ENCODE data around the gene ATP2C2. TPM values are rescaled to one million over a fixed set of nuclear protein-coding genes. Genes with fewer than 3 reads are reported as not detected.

The ATP2C2 gene
- total RNA-seq, 1 experiment from 2014 or later, result 4.3 TPM

DNA sequence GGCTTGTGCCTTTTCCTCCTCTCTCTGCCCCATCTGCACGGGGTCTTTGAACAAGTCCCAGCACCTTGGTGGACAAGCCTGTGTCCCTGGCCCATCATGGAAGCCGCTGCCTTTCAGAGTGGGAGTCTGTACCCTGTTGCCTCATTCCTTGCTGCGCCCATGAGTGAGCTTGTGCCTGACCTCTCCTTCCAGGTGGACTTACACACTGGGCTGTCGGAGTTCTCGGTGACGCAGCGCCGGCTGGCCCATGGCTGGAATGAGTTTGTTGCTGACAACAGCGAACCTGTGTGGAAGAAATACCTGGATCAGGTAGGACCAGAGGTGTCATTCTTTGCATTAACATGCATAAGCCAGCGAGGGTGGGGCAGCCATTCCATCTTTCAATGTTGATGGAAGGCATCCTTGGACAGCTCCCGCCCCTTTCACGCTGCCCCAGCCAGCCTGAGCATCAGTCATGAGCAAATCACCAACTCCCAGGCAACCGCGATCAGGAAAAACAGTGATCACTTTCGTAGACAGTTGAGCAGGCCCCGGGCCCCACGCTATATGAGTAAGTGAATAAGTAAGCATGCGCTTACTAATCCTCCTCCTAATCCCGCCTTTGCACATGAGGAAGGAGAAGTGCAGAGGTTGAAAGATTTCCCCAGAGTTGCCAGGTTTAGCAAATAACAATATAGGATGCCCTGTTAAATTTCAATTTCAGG is 36.8 kb downstream of the ATP2C2 start:
- Mint-ChIP-seq H3K27ac (no peak overlapping the region), H3K9me3 (peaks cover under 1% of the 10 kb centered on the region), H3K36me3 (no peaks in the 10 kb centered on the region), H3K27me3 (ENCODE audit: low read depth) (no peaks in the 10 kb centered on the region), H3K4me1 (no peaks in the 10 kb centered on the region), H3K4me3 (no peak overlapping the region)
- CTCF ChIA-PET, result no interaction called here
- DNase-seq (ENCODE audit: low spot score) (no peak), ATAC-seq (no peak)
- TF ChIP-seq ZNF138 (CRISPR knock-in tag; conservative IDR thresholded peaks at IDR 0.05), result no peak
- TF ChIP-seq, protein P1, sequence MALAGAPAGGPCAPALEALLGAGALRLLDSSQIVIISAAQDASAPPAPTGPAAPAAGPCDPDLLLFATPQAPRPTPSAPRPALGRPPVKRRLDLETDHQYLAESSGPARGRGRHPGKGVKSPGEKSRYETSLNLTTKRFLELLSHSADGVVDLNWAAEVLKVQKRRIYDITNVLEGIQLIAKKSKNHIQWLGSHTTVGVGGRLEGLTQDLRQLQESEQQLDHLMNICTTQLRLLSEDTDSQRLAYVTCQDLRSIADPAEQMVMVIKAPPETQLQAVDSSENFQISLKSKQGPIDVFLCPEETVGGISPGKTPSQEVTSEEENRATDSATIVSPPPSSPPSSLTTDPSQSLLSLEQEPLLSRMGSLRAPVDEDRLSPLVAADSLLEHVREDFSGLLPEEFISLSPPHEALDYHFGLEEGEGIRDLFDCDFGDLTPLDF (CRISPR knock-in tag; IDR thresholded peaks at IDR 0.05), result no peak
- TF ChIP-seq, protein P2, sequence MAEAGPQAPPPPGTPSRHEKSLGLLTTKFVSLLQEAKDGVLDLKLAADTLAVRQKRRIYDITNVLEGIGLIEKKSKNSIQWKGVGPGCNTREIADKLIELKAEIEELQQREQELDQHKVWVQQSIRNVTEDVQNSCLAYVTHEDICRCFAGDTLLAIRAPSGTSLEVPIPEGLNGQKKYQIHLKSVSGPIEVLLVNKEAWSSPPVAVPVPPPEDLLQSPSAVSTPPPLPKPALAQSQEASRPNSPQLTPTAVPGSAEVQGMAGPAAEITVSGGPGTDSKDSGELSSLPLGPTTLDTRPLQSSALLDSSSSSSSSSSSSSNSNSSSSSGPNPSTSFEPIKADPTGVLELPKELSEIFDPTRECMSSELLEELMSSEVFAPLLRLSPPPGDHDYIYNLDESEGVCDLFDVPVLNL (CRISPR knock-in tag; IDR thresholded peaks at IDR 0.05; ENCODE audit: borderline replicate concordance, low read depth), result no peak
- TF ChIP-seq, protein P3, sequence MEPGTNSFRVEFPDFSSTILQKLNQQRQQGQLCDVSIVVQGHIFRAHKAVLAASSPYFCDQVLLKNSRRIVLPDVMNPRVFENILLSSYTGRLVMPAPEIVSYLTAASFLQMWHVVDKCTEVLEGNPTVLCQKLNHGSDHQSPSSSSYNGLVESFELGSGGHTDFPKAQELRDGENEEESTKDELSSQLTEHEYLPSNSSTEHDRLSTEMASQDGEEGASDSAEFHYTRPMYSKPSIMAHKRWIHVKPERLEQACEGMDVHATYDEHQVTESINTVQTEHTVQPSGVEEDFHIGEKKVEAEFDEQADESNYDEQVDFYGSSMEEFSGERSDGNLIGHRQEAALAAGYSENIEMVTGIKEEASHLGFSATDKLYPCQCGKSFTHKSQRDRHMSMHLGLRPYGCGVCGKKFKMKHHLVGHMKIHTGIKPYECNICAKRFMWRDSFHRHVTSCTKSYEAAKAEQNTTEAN (CRISPR knock-in tag; IDR thresholded peaks at IDR 0.05), result no peak
- TF ChIP-seq TCF7 (CRISPR knock-in tag; IDR thresholded peaks at IDR 0.05; ENCODE audit: low read depth), result no peak
- no peak for TF ChIP-seq CREB1 (CRISPR knock-in tag; IDR thresholded peaks at IDR 0.05)
- no peak for TF ChIP-seq TP53 (CRISPR knock-in tag; IDR thresholded peaks at IDR 0.05)
- no peak for TF ChIP-seq ELF4 (CRISPR knock-in tag; IDR thresholded peaks at IDR 0.05; ENCODE audit: low read depth)
- no peak for TF ChIP-seq EMX1 (CRISPR knock-in tag; IDR thresholded peaks at IDR 0.05)
- TF ChIP-seq NFATC4 (CRISPR knock-in tag; IDR thresholded peaks at IDR 0.05), result no peak
- TF ChIP-seq CTCF (IDR thresholded peaks at IDR 0.05), result no peak
- no peak for TF ChIP-seq IRF1 (CRISPR knock-in tag; IDR thresholded peaks at IDR 0.05)
- no peak for TF ChIP-seq ESRRA (CRISPR knock-in tag; IDR thresholded peaks at IDR 0.05; ENCODE audit: borderline replicate concordance)
- no peak for TF ChIP-seq TEAD4 (CRISPR knock-in tag; IDR thresholded peaks at IDR 0.05)
- TF ChIP-seq IRF2 (CRISPR knock-in tag; IDR thresholded peaks at IDR 0.05; ENCODE audit: borderline replicate concordance, low read depth), result no peak
- POLR2A ChIA-PET, result no interaction called here

GRCh38 chr16:84406006-84406963 is 37.9 kb downstream of the ATP2C2 start:
- POLR2A ChIA-PET, result no interaction called here
- Mint-ChIP-seq H3K4me1 (no peaks in the 10 kb centered on the region), H3K27ac (no peak overlapping the region), H3K4me3 (no peak overlapping the region), H3K36me3 (no peaks in the 10 kb centered on the region), H3K27me3 (ENCODE audit: low read depth) (no peaks in the 10 kb centered on the region), H3K9me3 (no peaks in the 10 kb centered on the region)
- DNase-seq (ENCODE audit: low spot score), result no peak
- CTCF ChIA-PET, result interaction anchor here (0.5 to 1.0 kb wide), 2 partner anchors 124 to 219 kb away, joined by 3 read pairs; no protein-coding TSS in a partner anchor
- ATAC-seq, result peak; percentile 73
- TF ChIP-seq SOX15 (CRISPR knock-in tag; IDR thresholded peaks at IDR 0.05), result no peak
- TF ChIP-seq, protein P4, sequence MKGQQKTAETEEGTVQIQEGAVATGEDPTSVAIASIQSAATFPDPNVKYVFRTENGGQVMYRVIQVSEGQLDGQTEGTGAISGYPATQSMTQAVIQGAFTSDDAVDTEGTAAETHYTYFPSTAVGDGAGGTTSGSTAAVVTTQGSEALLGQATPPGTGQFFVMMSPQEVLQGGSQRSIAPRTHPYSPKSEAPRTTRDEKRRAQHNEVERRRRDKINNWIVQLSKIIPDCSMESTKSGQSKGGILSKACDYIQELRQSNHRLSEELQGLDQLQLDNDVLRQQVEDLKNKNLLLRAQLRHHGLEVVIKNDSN (CRISPR knock-in tag; IDR thresholded peaks at IDR 0.05), result no peak
- no peak for TF ChIP-seq ESRRA (CRISPR knock-in tag; IDR thresholded peaks at IDR 0.05; ENCODE audit: borderline replicate concordance)
- TF ChIP-seq ZNF416 (CRISPR knock-in tag; IDR thresholded peaks at IDR 0.05), result no peak
- TF ChIP-seq, protein P5, sequence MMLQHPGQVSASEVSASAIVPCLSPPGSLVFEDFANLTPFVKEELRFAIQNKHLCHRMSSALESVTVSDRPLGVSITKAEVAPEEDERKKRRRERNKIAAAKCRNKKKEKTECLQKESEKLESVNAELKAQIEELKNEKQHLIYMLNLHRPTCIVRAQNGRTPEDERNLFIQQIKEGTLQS (CRISPR knock-in tag; conservative IDR thresholded peaks at IDR 0.05), result no peak
- peak; percentile 53 for TF ChIP-seq NFYB (CRISPR knock-in tag; conservative IDR thresholded peaks at IDR 0.05; ENCODE audit: low read depth)

Data from WTC11 (cell line).